Peyer's patch (tissue), 4 donors: ENCODE data around the gene NELFB. TPM values are rescaled to one million over a fixed set of nuclear protein-coding genes. Genes with fewer than 3 reads are reported as not detected.

Experiments used
- DNase-seq, 3 donors: peaks; one replicate each; pipeline ENCODE4 v3.0.0-alpha.2; 2017 to 2019
- H3K27ac ChIP-seq, 4 donors: fragments of 200-600 bp; sonication (generic); one replicate each; pipeline ENCODE4 v1.5.1; 2016 to 2019
- H3K27me3 ChIP-seq, 2 donors: fragments of 200-600 bp; sonication (generic); one replicate each; pipeline ENCODE4 v1.5.1; 2019
- H3K36me3 ChIP-seq, 3 donors: fragments of 200-600 bp; sonication (generic); one replicate each; pipeline ENCODE4 v1.5.1; 2016 to 2019
- H3K4me1 ChIP-seq, 4 donors: fragments of 200-600 bp; sonication (generic); one replicate each; pipeline ENCODE4 v1.5.1; 2016 to 2019
- H3K4me3 ChIP-seq, 4 donors: fragments of 200-600 bp; sonication (generic); 1 replicate in 3 of 4; 2 replicates in 1 of 4; pipeline ENCODE4 v1.5.1; 2016 to 2019; ENCODE audit warnings: mild to moderate bottlenecking in 1 of 4
- H3K9me3 ChIP-seq, 4 donors: fragments of 200-600 bp; sonication (generic); one replicate each; pipeline ENCODE4 v1.5.1; 2016 to 2019; ENCODE audit warnings: mild to moderate bottlenecking in 1 of 4
- POLR2A ChIP-seq, 2 donors: fragments of 450-650 bp; IDR thresholded peaks; one replicate each; pipeline ENCODE4 v1.5.1; 2017; ENCODE audit warnings: antibody characterized with exemption in 2 of 2, mild to moderate bottlenecking in 2 of 2, moderate library complexity in 2 of 2
- total RNA-seq, 4 donors: library from RNA; depleted of rRNA; stranded (reverse); fragments of >200 nt; gene quantifications; one replicate each; pipeline ENCODE4 v1.1.0, GENCODE V29; 2016
- TF ChIP-seq, protein P1 (sequence below), 6 experiments: fragments of 450-650 bp in 4 of 6; fragments of 200-600 bp in 2 of 6; sonication (generic) in 1 of 6; IDR thresholded peaks; one replicate each; pipeline ENCODE4 v1.5.1; 2017 to 2019; ENCODE audit warnings: antibody characterized with exemption in 6 of 6, mild to moderate bottlenecking in 3 of 6, moderate library complexity in 1 of 6

The NELFB gene
- total RNA-seq, 4 donors from 2014 or later = 47.4 to 57.8 (median 50.2) TPM

DNA sequence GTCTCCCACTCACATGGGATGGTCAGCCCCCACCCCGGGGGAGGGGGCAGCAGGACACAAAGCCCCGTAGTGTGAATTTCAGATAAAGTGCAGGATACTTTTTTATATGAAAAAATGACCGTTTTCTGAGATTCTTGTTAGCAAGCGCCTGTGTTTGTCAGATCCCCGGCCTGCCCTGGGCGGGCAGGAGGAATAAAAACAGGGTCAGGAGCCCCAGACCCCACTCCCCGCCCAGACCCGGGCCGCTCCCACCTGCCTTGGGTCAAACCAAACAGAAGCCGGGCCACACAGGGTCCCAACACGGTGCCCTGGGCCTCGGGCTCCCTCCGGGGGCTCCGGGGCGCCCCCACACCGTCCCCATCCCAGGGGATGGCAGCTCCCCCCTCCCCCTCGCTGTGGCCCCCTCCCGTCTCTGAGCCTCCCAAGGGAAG lies 60.5 kb downstream of the NELFB start:
- TF ChIP-seq, protein P1, sequence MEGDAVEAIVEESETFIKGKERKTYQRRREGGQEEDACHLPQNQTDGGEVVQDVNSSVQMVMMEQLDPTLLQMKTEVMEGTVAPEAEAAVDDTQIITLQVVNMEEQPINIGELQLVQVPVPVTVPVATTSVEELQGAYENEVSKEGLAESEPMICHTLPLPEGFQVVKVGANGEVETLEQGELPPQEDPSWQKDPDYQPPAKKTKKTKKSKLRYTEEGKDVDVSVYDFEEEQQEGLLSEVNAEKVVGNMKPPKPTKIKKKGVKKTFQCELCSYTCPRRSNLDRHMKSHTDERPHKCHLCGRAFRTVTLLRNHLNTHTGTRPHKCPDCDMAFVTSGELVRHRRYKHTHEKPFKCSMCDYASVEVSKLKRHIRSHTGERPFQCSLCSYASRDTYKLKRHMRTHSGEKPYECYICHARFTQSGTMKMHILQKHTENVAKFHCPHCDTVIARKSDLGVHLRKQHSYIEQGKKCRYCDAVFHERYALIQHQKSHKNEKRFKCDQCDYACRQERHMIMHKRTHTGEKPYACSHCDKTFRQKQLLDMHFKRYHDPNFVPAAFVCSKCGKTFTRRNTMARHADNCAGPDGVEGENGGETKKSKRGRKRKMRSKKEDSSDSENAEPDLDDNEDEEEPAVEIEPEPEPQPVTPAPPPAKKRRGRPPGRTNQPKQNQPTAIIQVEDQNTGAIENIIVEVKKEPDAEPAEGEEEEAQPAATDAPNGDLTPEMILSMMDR (IDR thresholded peaks at IDR 0.05) = no peak
- H3K4me1 ChIP-seq = peaks cover 12 to 41% (median 16%) of the 10 kb centered on the region in 4 donors
- peak overlapping the region in 2 of 4 donors; percentile 17 to 25 for H3K27ac ChIP-seq
- peak in 1 of 3 donors; percentile 42 for DNase-seq
- no peaks in the 10 kb centered on the region for H3K9me3 ChIP-seq
- peak overlapping the region in 2 of 4 donors; percentile 40 to 48 for H3K4me3 ChIP-seq
- no peaks in the 10 kb centered on the region for H3K36me3 ChIP-seq
- H3K27me3 ChIP-seq = no peaks in the 10 kb centered on the region

DNA sequence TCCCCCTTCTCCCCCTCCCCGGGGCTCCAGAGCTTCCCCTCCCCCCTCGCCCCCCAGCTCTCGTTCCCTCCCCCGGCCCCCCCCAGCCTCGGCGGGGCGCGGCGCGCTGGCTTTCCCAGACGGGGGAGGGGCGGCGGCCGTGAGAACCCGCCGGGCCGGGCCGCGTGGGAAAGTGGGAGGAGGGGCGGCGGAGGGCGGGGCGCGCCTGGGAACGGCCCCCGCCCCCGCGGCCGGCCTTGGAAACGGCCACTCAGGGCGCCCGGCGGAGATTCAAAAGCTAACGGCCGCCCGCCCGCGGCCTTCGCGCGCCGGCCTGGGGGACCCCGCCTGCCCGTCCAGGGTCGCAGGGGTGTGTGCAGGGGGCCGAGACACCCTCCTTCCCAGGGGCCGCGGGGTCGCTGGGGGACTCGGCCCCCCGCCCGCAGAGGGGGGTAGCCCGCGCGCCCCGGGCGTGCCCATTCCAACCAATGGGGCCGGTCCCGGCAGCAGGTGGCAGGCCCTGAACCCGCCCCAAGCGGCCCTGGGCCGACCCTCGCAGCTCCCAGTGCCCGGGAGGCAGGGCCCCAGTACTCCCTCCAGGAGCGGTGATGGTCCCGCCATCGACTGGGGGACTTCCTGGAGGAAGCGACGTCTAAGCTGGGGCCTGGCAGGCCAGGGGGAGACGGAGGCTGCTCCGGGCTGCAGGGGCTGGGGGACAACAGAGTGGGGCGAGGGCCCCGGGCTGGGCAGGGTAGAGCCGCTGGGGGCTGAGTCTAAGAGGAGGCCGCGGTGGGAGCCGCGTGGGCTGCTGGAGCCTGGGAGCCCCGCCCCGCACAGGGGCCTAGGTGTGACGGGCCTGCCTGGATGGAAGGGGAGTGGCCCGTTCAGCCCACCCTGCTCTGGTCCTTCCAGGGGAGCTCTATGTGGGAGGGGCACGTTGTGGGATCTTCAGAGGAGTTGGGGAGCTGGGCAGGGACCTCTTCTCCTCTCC lies 61.2 kb downstream of the NELFB start:
- DNase-seq = peak in 2 of 3 donors; percentile 55 to 67
- Histone ChIP-seq H3K4me3 (peak overlapping the region; percentile 20 to 48 (median 39)), H3K9me3 (no peaks in the 10 kb centered on the region), H3K27me3 (no peaks in the 10 kb centered on the region), H3K4me1 (peaks cover 7 to 34% (median 19%) of the 10 kb centered on the region in 4 donors), H3K36me3 (no peaks in the 10 kb centered on the region), H3K27ac (peak overlapping the region in 3 of 4 donors; percentile 2 to 21 (median 17))
- TF ChIP-seq, protein P1 (IDR thresholded peaks at IDR 0.05) = no peak
- no peak for TF ChIP-seq POLR2A (IDR thresholded peaks at IDR 0.05)

DNA sequence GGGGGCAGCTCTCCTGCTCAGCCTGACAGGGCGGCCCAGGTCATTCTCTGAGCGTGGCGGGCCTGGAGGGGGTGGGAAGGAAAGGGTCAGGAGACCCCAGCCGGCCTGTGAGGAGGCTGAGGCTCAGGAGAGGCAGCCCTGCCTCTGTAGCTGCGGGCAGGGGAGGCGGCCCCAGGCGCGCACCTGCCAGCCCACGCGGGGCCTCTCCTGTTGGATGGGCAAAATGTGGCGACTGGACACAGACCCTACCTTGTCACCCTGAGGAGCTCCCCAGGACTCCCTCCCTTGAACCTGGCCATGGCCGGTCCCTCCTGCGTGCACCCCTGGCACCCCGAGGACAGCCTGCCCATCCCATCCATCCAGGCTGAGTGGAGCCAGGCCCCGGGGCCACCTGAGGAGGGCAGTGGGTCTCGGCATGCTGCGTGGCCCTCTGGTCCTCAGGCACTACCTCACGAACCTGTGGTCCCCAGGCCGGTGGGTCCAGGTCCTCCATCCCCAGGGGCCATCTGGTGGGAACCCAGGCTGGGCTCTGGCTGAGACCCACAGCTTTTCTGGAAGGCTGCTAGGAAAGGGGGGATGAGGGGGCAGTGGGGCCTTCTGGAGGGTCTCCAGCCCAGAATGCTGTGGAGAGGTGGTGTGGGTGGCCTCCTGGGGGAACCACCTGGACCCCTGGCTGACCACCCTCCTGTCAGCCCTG lies 62.0 kb downstream of the NELFB start:
- Histone ChIP-seq H3K27me3 (no peaks in the 10 kb centered on the region), H3K4me1 (peaks cover 0 to 25% (median 16%) of the 10 kb centered on the region in 4 donors), H3K36me3 (no peaks in the 10 kb centered on the region), H3K27ac (no peak overlapping the region), H3K9me3 (no peaks in the 10 kb centered on the region), H3K4me3 (no peak overlapping the region)
- TF ChIP-seq, protein P1 (IDR thresholded peaks at IDR 0.05) = no peak
- TF ChIP-seq POLR2A (IDR thresholded peaks at IDR 0.05) = no peak
- DNase-seq = peak in 2 of 3 donors; percentile 38 to 45

DNA sequence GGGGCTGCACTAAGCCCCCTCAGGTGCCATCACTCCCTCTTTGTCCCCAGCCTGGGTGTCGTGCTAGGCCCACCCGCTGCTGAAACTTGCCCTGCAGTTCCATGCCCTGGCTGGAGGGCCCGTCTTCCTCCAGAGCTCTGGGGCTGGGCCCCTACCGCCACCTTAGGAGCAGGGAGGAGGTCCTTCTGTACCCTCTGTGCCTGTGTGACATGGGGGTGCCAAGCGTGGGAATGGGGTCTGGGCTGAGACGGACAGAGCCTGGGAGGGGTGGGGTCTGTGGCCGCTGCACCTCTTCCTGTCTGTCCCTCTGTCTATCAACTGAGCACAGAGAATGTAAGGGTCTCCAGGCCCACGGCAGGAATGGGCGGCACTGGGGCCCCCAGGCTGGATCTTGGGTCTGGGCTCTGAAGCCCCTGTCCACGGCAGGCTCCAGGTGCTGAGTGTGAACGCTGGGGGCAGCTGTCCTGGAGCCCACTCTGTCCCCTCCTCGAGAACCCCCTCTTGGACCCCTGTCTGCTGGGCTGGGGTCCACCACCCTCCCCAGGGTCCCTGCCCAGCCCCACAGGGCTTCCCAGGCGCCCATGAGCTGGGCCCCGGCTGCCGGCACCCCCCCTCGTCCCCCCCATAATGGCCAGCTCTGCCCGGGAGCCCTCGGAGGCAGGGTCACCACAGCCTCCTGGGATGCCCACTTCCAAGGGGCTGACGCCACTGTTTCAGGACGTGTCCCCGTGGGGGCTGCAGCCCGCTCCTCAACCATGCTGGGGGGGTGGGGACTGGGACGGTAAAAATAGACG lies 62.8 kb downstream of the NELFB start:
- H3K9me3 ChIP-seq = no peaks in the 10 kb centered on the region
- no peak overlapping the region for H3K27ac ChIP-seq
- TF ChIP-seq, protein P1 (IDR thresholded peaks at IDR 0.05) = no peak
- TF ChIP-seq POLR2A (IDR thresholded peaks at IDR 0.05) = no peak
- peaks cover 0 to 23% (median 15%) of the 10 kb centered on the region in 4 donors for H3K4me1 ChIP-seq
- H3K4me3 ChIP-seq = no peak overlapping the region
- no peaks in the 10 kb centered on the region for H3K36me3 ChIP-seq
- no peaks in the 10 kb centered on the region for H3K27me3 ChIP-seq
- DNase-seq = peak in 2 of 3 donors; percentile 29 to 45

DNA sequence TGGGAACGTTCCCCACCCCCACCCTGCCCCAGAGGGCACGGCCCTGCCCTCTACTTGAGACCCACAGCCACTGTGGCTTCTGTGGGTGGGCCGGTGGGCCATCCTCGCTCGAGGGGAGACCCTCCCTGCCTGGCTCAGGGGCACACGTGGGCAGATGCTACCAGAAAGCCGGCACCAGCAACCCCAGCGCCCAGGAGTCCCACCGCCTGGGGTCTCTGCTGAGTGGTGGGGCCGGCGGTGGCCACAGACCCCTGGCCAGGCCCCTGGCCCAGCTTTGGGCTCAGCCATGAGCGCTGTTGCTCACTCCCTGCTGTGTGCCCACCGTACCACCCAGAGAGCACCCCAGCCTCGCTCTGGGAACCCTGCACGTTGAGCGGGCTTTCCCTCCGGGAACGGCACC lies 63.5 kb downstream of the NELFB start:
- no peak overlapping the region for H3K4me3 ChIP-seq
- no peaks in the 10 kb centered on the region for H3K36me3 ChIP-seq
- H3K27ac ChIP-seq = peak overlapping the region in 1 of 4 donors; percentile 37
- no peaks in the 10 kb centered on the region for H3K9me3 ChIP-seq
- H3K27me3 ChIP-seq = no peaks in the 10 kb centered on the region
- DNase-seq = peak in 1 of 3 donors; percentile 38
- H3K4me1 ChIP-seq = peaks cover 0 to 23% (median 15%) of the 10 kb centered on the region in 4 donors
- TF ChIP-seq, protein P1 (IDR thresholded peaks at IDR 0.05) = no peak
- TF ChIP-seq POLR2A (IDR thresholded peaks at IDR 0.05) = no peak
